IMR-90 (cell line): Measurements from ENCODE around the gene ARHGAP12. TPM values are rescaled to one million over a fixed set of nuclear protein-coding genes. Genes with fewer than 3 reads are reported as not detected.

Experiments
- ATAC-seq: fragments of 200-7000 bp; cut with Tn5 transposase; 2 replicates; pipeline ENCODE4 v1.9.1; 2020; ENCODE audit warnings: low read depth, mild to moderate bottlenecking, moderate library complexity
- BruUV-seq: library from RNA; stranded (reverse); fragments of 400-500 nt; replicated peaks from 2 replicates; lab custom pipeline; 2021; lab: Mats Ljungman, UMichigan
- CTCF ChIA-PET: fragments of 300-600 bp; formaldehyde crosslinking; extraction: SDS; loops from one replicate; lab custom pipeline; 2021; ENCODE audit warnings: antibody characterized with exemption; lab: Yijun Ruan, JAX
- POLR2A ChIA-PET: fragments of 300-600 bp; sonication (Branson Sonifier 250); formaldehyde crosslinking; loops from one replicate; lab custom pipeline; 2022; ENCODE audit warnings: antibody characterized with exemption; ENCODE audit not compliant: unreplicated experiment; lab: Charles Lee
- DNase-seq: peaks from one replicate; pipeline ENCODE4 v3.0.0; 2013
- H2AFZ ChIP-seq: replicated peaks from 2 replicates; pipeline ENCODE3; 2013; ENCODE audit warnings: low read length, mild to moderate bottlenecking; ENCODE audit not compliant: poor library complexity
- H2AK5ac ChIP-seq: 2 replicates; pipeline ENCODE4 v1.6.1; 2013; ENCODE audit warnings: low read depth, low read length, inconsistent platforms
- H2AK9ac ChIP-seq: replicated peaks from 2 replicates; pipeline ENCODE3; 2013; ENCODE audit warnings: mild to moderate bottlenecking, low read depth, low read length, moderate library complexity; ENCODE audit not compliant: poor library complexity
- H2BK120ac ChIP-seq: 2 replicates; pipeline ENCODE4 v1.6.1; 2013; ENCODE audit warnings: low read depth, low read length, inconsistent platforms
- H2BK15ac ChIP-seq: 3 replicates; pipeline ENCODE4 v1.6.1; 2013; ENCODE audit warnings: low read depth, low read length, inconsistent platforms
- H2BK20ac ChIP-seq: 2 replicates; pipeline ENCODE4 v1.6.1; 2013; ENCODE audit warnings: low read depth, mild to moderate bottlenecking, inconsistent platforms, low read length, moderate library complexity
- H2BK5ac ChIP-seq: 2 replicates; pipeline ENCODE4 v1.6.1; 2013; ENCODE audit warnings: mild to moderate bottlenecking, low read depth, low read length, inconsistent platforms; ENCODE audit not compliant: poor library complexity, severe bottlenecking
- H3K14ac ChIP-seq: replicated peaks from 2 replicates; pipeline ENCODE4 v1.6.1; 2013; ENCODE audit warnings: low read depth, low read length, inconsistent platforms
- H3K18ac ChIP-seq: 2 replicates; pipeline ENCODE4 v1.6.1; 2013; ENCODE audit warnings: low read depth, low read length, control low read depth
- H3K23ac ChIP-seq: 2 replicates; pipeline ENCODE4 v1.6.1; 2013; ENCODE audit warnings: low read depth, low read length, inconsistent platforms
- H3K27ac ChIP-seq: 2 replicates; pipeline ENCODE4 v1.5.1; 2013; ENCODE audit warnings: mild to moderate bottlenecking, control low read depth, low read length; ENCODE audit not compliant: insufficient read depth
- H3K27me3 ChIP-seq: 2 replicates; pipeline ENCODE4 v1.6.1; 2013; ENCODE audit warnings: low read length; ENCODE audit not compliant: control insufficient read depth, insufficient read depth
- H3K36me3 ChIP-seq: 2 replicates; pipeline ENCODE4 v1.6.1; 2013; ENCODE audit warnings: low read length, mixed read lengths; ENCODE audit not compliant: control insufficient read depth, insufficient read depth
- H3K4ac ChIP-seq: 2 replicates; pipeline ENCODE4 v1.6.1; 2013; ENCODE audit warnings: low read depth, low read length, inconsistent platforms
- H3K4me1 ChIP-seq: 2 replicates; pipeline ENCODE4 v1.6.1; 2013; ENCODE audit warnings: low read length, mixed read lengths; ENCODE audit not compliant: control insufficient read depth, insufficient read depth
- H3K4me2 ChIP-seq: 2 replicates; pipeline ENCODE4 v1.6.1; 2013; ENCODE audit warnings: low read depth, mild to moderate bottlenecking, control low read depth, low read length, moderate library complexity
- H3K4me3 ChIP-seq: 2 replicates; pipeline ENCODE4 v1.5.1; 2013; ENCODE audit warnings: low read depth, mild to moderate bottlenecking, control low read depth, low read length, moderate library complexity; ENCODE audit not compliant: insufficient read depth
- H3K56ac ChIP-seq: 2 replicates; pipeline ENCODE4 v1.6.1; 2013; ENCODE audit warnings: low read length, inconsistent platforms; ENCODE audit not compliant: insufficient read depth; ENCODE audit errors: extremely low read depth
- H3K79me1 ChIP-seq, 2 experiments: 2 replicates each; pipeline ENCODE4 v1.6.1; 2013; ENCODE audit warnings: low read length in 2 of 2, inconsistent platforms in 1 of 2, low read depth in 1 of 2
- H3K9ac ChIP-seq: 2 replicates; pipeline ENCODE4 v1.6.1; 2013; ENCODE audit warnings: low read depth, low read length, control low read depth
- H3K9me1 ChIP-seq: 2 replicates; pipeline ENCODE4 v1.6.1; 2013; ENCODE audit warnings: low read length, inconsistent platforms; ENCODE audit not compliant: insufficient read depth
- H3K9me3 ChIP-seq: 2 replicates; pipeline ENCODE4 v1.6.1; 2013; ENCODE audit warnings: low read length; ENCODE audit not compliant: control insufficient read depth, insufficient read depth
- H4K20me1 ChIP-seq: 2 replicates; pipeline ENCODE4 v1.6.1; 2013; ENCODE audit warnings: low read length, inconsistent platforms; ENCODE audit not compliant: insufficient read depth
- H4K5ac ChIP-seq: 2 replicates; pipeline ENCODE4 v1.6.1; 2013; ENCODE audit warnings: mild to moderate bottlenecking, low read depth, low read length, control low read depth
- H4K8ac ChIP-seq, 2 experiments: 2 replicates each; pipeline ENCODE4 v1.6.1; 2013; ENCODE audit warnings: low read depth in 2 of 2, low read length in 2 of 2, control low read depth in 1 of 2, inconsistent platforms in 1 of 2
- H4K91ac ChIP-seq: 2 replicates; pipeline ENCODE4 v1.6.1; 2013; ENCODE audit warnings: low read depth, low read length, inconsistent platforms; ENCODE audit not compliant: insufficient read depth
- BHLHE40 ChIP-seq: fragments of 150-350 bp; IDR thresholded peaks from 2 replicates; pipeline ENCODE4 v1.6.1; 2016; ENCODE audit warnings: mild to moderate bottlenecking, low read depth, low read length
- CEBPB ChIP-seq: IDR thresholded peaks from 2 replicates; pipeline ENCODE4 v1.6.1; 2012; ENCODE audit warnings: low read depth, low read length, improper control_type of control experiment
- CHD1 ChIP-seq: IDR thresholded peaks from 2 replicates; pipeline ENCODE4 v1.6.1; 2012; ENCODE audit warnings: low read depth, low read length, improper control_type of control experiment
- FOS ChIP-seq: fragments of 150-350 bp; IDR thresholded peaks from 2 replicates; pipeline ENCODE4 v1.6.1; 2016; ENCODE audit warnings: low read depth, low read length
- MAFK ChIP-seq: IDR thresholded peaks from 2 replicates; pipeline ENCODE4 v1.6.1; 2012; ENCODE audit warnings: low read depth, low read length, improper control_type of control experiment
- MAZ ChIP-seq: IDR thresholded peaks from 2 replicates; pipeline ENCODE4 v1.6.1; 2012; ENCODE audit warnings: low read depth, mild to moderate bottlenecking, low read length, improper control_type of control experiment, moderate library complexity, borderline replicate concordance
- MXI1 ChIP-seq: IDR thresholded peaks from 2 replicates; pipeline ENCODE4 v1.6.1; 2012; ENCODE audit warnings: low read depth, mild to moderate bottlenecking, low read length, moderate library complexity, borderline replicate concordance
- NFE2L2 ChIP-seq: fragments of 150-350 bp; IDR thresholded peaks from 2 replicates; pipeline ENCODE4 v1.6.1; 2016; ENCODE audit warnings: low read depth, mild to moderate bottlenecking, low read length
- POLR2A ChIP-seq: IDR thresholded peaks from 2 replicates; pipeline ENCODE4 v1.6.1; 2012; ENCODE audit warnings: mild to moderate bottlenecking, low read depth, low read length
- RAD21 ChIP-seq: IDR thresholded peaks from 2 replicates; pipeline ENCODE4 v1.6.1; 2012; ENCODE audit warnings: low read length, improper control_type of control experiment
- RCOR1 ChIP-seq: IDR thresholded peaks from 2 replicates; pipeline ENCODE4 v1.6.1; 2012; ENCODE audit warnings: mild to moderate bottlenecking, low read length, improper control_type of control experiment; ENCODE audit not compliant: insufficient replicate concordance
- RFX5 ChIP-seq: IDR thresholded peaks from 2 replicates; pipeline ENCODE4 v1.8.0; 2012; ENCODE audit warnings: low read depth, mild to moderate bottlenecking, low read length, moderate library complexity
- SMC3 ChIP-seq: fragments of 150-350 bp; IDR thresholded peaks from 2 replicates; pipeline ENCODE4 v1.6.1; 2016; ENCODE audit warnings: low read depth, mild to moderate bottlenecking, antibody characterized with exemption, low read length, moderate library complexity
- USF2 ChIP-seq: fragments of 150-350 bp; IDR thresholded peaks from 2 replicates; pipeline ENCODE4 v1.6.1; 2017; ENCODE audit warnings: mild to moderate bottlenecking, antibody characterized with exemption, low read length, low read depth
- dilution Hi-C: fragments of 300-500 bp; cut with HindIII; formaldehyde crosslinking; loops from one replicate; pipeline ENCODE4 v1.14.3; 2018; ENCODE audit warnings: low sequenced_read_pairs; ENCODE audit not compliant: unreplicated experiment
- in situ Hi-C: fragments of 300-500 bp; cut with MboI; formaldehyde crosslinking; loops from 3 replicates; pipeline ENCODE4 v1.14.3; 2019; ENCODE audit warnings: low sequenced_read_pairs, inconsistent platforms, mixed read lengths
- intact Hi-C: fragments of 100-400 bp; cut with micrococcal nuclease; formaldehyde crosslinking; loops from 2 replicates; pipeline ENCODE4 v1.10.0; 2022
- polyA plus RNA-seq, 3 experiments: library from polyadenylated mRNA; depleted of rRNA; stranded (reverse); fragments of >200 nt; gene quantifications; 2 replicates each; pipeline ENCODE4 v1.2.3, GENCODE V29; 2012; ENCODE audit warnings: low replicate concordance in 1 of 3
- total RNA-seq: library from RNA; depleted of rRNA; stranded (reverse); fragments of >200 nt; gene quantifications from 2 replicates; pipeline ENCODE4 v1.2.3, GENCODE V29; 2012
- TF ChIP-seq, protein P1 (sequence below): fragments of 150-350 bp; IDR thresholded peaks from 2 replicates; pipeline ENCODE4 v1.6.1; 2016; ENCODE audit warnings: low read depth, mild to moderate bottlenecking, low read length, moderate library complexity, borderline replicate concordance
- TF ChIP-seq, protein P2 (sequence below): conservative IDR thresholded peaks from 2 replicates; pipeline ENCODE4 v1.5.1; 2012; ENCODE audit warnings: mild to moderate bottlenecking, low read depth, low read length, improper control_type of control experiment

Gene ARHGAP12
- total and polyA plus RNA-seq, 2 of the 4 experiments (the other 2 are of a cell fraction): 9.0 to 28.5 TPM

DNA sequence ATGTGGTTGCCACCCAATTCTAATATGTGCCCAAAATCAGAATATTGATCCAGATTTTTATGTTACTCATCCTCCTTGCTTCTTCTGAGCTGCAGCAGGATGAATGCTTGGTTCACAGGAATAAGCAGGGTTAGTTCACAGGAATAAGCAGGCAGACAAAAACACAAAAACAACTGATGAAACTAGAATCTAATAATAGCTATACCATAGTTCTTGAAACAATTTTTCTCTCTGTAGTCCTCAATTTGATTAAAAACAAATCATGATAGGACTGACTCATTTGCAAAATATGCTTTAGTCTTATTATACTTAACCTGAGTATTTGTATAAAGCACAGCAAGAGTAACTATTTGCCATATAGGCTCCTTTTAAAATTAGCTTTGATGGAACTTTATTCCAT lies 24.4 kb upstream of the ARHGAP12 start:
- dilution Hi-C loops (no loop called here), in situ Hi-C loops (no loop called here)
- CTCF ChIA-PET: interaction anchor here (0.7 to 0.8 kb wide), 2 partner anchors 24 to 117 kb away, joined by 3 read pairs; no protein-coding TSS in a partner anchor

More for the DNA sequence above, 24.4 kb upstream of the ARHGAP12 start:
- no TSS peak for BruUV-seq
- Histone ChIP-seq H3K4me1 (peaks cover 2% of the 10 kb centered on the region; the same call in 1 of the 2 replicates), H3K9me1 (0 out of 2 replicates have a peak, but pooled peaks cover 4% of the 10 kb centered on the region), H3K56ac (no peak overlapping the region), H3K9ac (no peak overlapping the region), H4K20me1 (no peaks in the 10 kb centered on the region), H3K27me3 (no peaks in the 10 kb centered on the region), H4K91ac (no peak overlapping the region), H2BK15ac (no peak overlapping the region), H3K23ac (no peak overlapping the region), H3K36me3 (no peaks in the 10 kb centered on the region), H3K4me2 (no peak overlapping the region), H4K8ac (no peak overlapping the region), H3K9me3 (peaks cover 4% of the 10 kb centered on the region), H2BK20ac (no peak overlapping the region), H3K18ac (no peak overlapping the region), H3K4me3 (no peak overlapping the region), H2BK5ac (no peak overlapping the region), H2BK120ac (no peak overlapping the region), H4K5ac (no peak overlapping the region), H3K79me1 (no peaks in the 10 kb centered on the region), H3K14ac (no peak overlapping the region), H2AK5ac (no peak overlapping the region), H2AFZ (no peak overlapping the region), H2AK9ac (no peak overlapping the region), H3K27ac (no peak overlapping the region), H3K4ac (no peak overlapping the region)
- intact Hi-C loops: loop anchor here (5.0 kb wide), 1 partner anchor 34 kb away; no protein-coding TSS in a partner anchor
- TF ChIP-seq SMC3: no peak
- no peak for TF ChIP-seq RFX5
- TF ChIP-seq FOS: no peak
- no peak for TF ChIP-seq CEBPB
- no peak for TF ChIP-seq NFE2L2
- TF ChIP-seq, protein P1, sequence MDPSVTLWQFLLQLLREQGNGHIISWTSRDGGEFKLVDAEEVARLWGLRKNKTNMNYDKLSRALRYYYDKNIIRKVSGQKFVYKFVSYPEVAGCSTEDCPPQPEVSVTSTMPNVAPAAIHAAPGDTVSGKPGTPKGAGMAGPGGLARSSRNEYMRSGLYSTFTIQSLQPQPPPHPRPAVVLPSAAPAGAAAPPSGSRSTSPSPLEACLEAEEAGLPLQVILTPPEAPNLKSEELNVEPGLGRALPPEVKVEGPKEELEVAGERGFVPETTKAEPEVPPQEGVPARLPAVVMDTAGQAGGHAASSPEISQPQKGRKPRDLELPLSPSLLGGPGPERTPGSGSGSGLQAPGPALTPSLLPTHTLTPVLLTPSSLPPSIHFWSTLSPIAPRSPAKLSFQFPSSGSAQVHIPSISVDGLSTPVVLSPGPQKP: no peak
- TF ChIP-seq MXI1: no peak
- TF ChIP-seq BHLHE40: no peak
- TF ChIP-seq CHD1: no peak
- no peak for TF ChIP-seq MAZ
- TF ChIP-seq POLR2A: no peak
- TF ChIP-seq MAFK: no peak
- no peak for TF ChIP-seq RCOR1
- TF ChIP-seq, protein P2, sequence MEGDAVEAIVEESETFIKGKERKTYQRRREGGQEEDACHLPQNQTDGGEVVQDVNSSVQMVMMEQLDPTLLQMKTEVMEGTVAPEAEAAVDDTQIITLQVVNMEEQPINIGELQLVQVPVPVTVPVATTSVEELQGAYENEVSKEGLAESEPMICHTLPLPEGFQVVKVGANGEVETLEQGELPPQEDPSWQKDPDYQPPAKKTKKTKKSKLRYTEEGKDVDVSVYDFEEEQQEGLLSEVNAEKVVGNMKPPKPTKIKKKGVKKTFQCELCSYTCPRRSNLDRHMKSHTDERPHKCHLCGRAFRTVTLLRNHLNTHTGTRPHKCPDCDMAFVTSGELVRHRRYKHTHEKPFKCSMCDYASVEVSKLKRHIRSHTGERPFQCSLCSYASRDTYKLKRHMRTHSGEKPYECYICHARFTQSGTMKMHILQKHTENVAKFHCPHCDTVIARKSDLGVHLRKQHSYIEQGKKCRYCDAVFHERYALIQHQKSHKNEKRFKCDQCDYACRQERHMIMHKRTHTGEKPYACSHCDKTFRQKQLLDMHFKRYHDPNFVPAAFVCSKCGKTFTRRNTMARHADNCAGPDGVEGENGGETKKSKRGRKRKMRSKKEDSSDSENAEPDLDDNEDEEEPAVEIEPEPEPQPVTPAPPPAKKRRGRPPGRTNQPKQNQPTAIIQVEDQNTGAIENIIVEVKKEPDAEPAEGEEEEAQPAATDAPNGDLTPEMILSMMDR: no peak
- TF ChIP-seq USF2: no peak
- no peak for TF ChIP-seq RAD21
- POLR2A ChIA-PET: no interaction called here
- DNase-seq (peak; percentile 49), ATAC-seq (0 out of 2 replicates have a peak, but pooled peaks have one; percentile 46)
